Activated naive CD4-positive, alpha-beta T cell treated with anti-CD3 and anti-CD28 coated beads, Interleukin-2, amount 50 U/mL, for 72 hours (primary cell): ENCODE results near the gene ZNF598. TPM values are rescaled to one million over a fixed set of nuclear protein-coding genes. Genes with fewer than 3 reads are reported as not detected.

ENCODE experiments used
- ATAC-seq, 2 donors: fragments of 150-1000 bp; cut with Tn5 transposase; 2 replicates each; pipeline ENCODE4 v1.10.0; 2021; ENCODE audit warnings: mild to moderate bottlenecking in 2 of 2, moderate library complexity in 2 of 2
- DNase-seq, 2 donors: peaks; one replicate each; pipeline ENCODE4 v3.0.0; 2021 to 2022; ENCODE audit warnings: low spot score in 2 of 2
- H3K27ac Mint-ChIP-seq, 2 donors: one replicate each; pipeline ENCODE4 v1.8.0; 2022; ENCODE audit warnings: mild to moderate bottlenecking in 2 of 2, mixed read lengths in 2 of 2
- H3K36me3 Mint-ChIP-seq, 2 donors: one replicate each; pipeline ENCODE4 v1.8.0; 2022; ENCODE audit warnings: mixed read lengths in 2 of 2
- H3K9me3 Mint-ChIP-seq, 2 donors: one replicate each; pipeline ENCODE4 v1.8.0; 2022; ENCODE audit warnings: mixed read lengths in 2 of 2
- total RNA-seq, 2 donors: library from RNA; stranded (reverse); gene quantifications; one replicate each; pipeline ENCODE4 v1.2.3, GENCODE V29; 2022

The ZNF598 gene
- total RNA-seq: 10 to 100 TPM; 72.2 to 87.9 TPM

DNA sequence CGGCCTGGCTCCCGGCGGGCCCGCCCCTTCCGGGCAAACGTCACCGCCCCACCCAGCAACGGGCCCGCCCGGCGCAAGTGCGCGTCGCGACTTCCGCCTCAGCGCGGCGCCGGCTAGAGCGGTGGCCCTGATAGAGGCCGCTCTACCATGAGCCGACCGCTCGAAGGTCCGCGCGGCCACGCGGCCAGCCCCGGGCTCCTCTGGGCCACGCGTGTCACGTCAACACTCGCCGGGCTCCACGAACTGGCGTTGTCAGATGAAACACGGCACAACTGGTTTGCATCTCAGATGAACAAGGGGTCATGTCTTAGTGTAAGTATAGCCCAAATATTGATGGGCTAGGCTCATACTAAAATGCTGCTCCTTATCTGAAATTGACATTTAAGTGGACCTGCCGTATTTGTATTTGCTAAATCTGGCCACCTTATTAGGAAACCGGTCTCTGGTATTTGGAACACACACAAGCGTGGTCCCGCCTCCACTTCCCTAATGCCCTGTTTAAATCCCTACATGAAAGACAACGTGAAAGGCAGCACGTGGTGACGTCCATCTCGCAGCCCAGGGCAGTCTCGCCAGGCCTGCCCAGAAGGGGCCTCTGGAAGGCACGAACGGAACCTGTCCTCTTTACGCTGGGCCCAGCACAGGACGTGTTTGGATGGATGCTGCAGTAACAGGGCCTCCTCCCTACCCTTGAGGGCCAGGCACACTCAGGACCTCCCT is at the start of gene ZNF598:
Gene ZNF598, minus strand, starts transcription at position 31 of the 720 bp plus-strand sequence.
- Mint-ChIP-seq H3K9me3 (no peaks in the 10 kb centered on the region), H3K27ac (peak within 1 kb of the TSS; percentile 92 to 97), H3K36me3 (peaks cover 22 to 24% of the 10 kb centered on the region in 2 donors)
- peak; percentile 79 to 82 for DNase-seq
- peak; percentile 95 to 96 for ATAC-seq

DNA sequence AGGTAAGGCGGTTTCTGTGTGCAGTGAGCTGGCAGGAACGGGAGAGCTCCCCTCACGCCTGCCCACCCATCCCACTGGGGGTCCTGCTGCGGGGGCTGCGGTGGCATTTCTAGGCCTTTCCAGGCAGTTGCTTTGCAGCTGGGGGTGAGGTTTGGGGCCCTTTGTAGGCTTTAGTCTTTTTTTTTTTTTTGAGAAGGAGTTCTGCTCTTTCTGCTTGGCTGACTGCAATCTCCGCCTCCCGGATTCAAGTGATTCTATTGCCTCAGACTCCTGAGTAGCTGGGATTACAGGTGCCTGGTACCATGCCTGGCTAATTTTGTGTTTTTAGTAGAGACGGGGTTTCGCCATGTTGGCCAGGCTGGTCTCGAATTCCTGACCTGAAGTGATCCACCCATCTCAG is 49.3 kb upstream of the ZNF598 start:
- ATAC-seq (no peak), DNase-seq (no peak)
- Mint-ChIP-seq H3K9me3 (no peaks in the 10 kb centered on the region), H3K36me3 (no peaks in the 10 kb centered on the region), H3K27ac (peak overlapping the region in 1 of 2 donors; percentile 50)

DNA sequence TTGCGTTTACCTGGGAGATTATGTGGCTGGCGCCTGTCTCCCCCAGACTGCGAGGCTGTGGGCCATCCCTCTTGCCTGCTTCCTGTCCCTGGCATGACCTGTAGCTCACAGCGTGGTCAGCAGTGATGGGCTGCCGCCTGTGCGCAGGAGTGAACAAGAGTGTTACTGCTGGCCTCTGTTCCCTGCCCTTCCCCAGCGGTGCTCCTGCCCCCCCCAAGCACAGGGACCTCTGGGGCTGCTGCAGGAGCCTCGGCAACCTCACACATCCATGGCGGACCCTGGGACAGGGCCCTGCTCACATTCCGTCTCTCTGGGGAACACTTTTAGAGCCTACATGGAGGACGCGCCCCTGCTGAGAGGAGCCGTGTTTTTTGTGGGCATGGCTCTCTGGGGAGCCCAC is 48.8 kb upstream of the ZNF598 start:
- no peaks in the 10 kb centered on the region for H3K36me3 Mint-ChIP-seq
- no peak for ATAC-seq

DNA sequence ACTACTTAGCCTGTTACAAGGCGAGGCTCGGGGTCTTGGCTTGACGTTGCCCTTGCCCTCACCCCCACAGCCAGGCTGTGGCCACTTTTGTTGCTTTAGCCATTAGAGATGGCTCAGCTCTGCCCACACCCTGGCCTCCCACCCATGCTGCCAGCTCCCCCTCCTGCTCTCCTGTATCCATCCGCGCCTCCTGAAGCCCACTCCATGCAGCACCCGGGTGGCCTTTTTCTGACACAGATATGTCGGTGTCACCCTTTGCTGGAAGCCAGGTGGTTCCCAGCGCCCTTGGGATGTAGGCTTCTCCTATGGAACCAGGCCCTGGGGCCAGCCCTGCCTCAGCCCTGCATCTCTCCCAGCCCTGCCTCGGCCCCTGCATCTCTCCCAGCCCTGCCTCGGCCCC is 47.8 kb upstream of the ZNF598 start:
- ATAC-seq (no peak), DNase-seq (no peak)
- H3K27ac Mint-ChIP-seq: peak overlapping the region; percentile 16 to 27
- H3K9me3 Mint-ChIP-seq: no peaks in the 10 kb centered on the region
- no peaks in the 10 kb centered on the region for H3K36me3 Mint-ChIP-seq

More for the DNA sequence above, 48.8 kb upstream of the ZNF598 start:
- Mint-ChIP-seq H3K27ac (peak overlapping the region in 1 of 2 donors; percentile 50), H3K9me3 (no peaks in the 10 kb centered on the region)
- DNase-seq: no peak

DNA sequence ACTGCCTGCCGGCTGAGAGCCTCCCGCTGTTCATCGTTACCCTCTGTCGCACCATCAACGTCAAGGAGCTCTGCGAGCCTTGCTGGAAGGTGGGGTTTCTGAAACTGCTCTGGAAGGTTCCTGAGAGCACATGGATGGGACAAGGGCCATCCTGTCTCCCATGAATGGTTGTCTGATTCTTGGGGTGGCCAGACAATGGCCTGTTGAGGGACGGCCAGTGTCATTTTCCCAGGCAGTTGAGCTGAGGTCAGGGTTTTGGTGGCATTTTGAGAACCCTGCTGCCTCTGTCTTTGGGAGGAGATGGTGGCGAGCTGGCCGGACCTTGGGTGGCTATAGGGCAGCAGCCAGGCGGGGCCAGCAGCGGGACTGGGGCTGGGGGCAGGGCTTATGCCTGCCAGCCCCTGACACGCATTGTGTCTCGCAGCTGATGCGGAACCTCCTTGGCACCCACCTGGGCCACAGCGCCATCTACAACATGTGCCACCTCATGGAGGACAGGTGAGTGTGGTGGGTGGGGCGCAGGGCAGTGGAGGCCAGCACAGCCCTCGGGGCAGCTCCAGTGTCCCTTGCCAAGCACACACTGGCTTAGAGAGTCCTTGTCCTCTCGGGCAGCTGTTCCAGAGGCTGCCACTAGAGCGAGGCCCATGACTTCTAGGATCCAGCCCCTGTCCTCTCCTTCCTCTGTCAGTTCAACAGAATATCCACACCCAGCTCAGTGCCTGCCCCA is 47.2 kb upstream of the ZNF598 start:
- DNase-seq (no peak), ATAC-seq (peak in 1 of 2 donors; percentile 14)
- H3K36me3 Mint-ChIP-seq: no peaks in the 10 kb centered on the region
- no peaks in the 10 kb centered on the region for H3K9me3 Mint-ChIP-seq
- H3K27ac Mint-ChIP-seq: peak overlapping the region; percentile 16 to 27

DNA sequence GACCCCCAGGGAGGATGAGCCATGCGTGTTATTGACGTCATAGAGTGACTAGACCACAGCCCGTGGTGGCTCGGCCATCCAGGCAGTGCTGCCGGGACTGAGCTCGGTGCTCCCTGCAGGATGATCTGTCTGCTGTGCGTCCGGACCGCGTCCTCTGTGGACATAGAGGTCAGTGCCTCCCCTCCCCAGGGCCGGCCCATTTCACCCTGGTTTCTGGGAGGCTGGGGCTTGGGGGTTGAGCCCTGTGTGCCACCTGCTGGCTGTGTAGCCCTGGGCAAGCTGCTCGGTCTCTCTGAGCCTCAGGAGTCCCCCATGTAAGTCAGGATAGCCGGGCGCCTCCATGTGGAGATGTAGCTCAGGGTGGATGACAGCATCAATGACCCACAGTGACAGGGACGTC is 46.5 kb upstream of the ZNF598 start:
- ATAC-seq: no peak
- no peak for DNase-seq
- H3K27ac Mint-ChIP-seq: no peak overlapping the region
- no peaks in the 10 kb centered on the region for H3K36me3 Mint-ChIP-seq
- no peaks in the 10 kb centered on the region for H3K9me3 Mint-ChIP-seq

DNA sequence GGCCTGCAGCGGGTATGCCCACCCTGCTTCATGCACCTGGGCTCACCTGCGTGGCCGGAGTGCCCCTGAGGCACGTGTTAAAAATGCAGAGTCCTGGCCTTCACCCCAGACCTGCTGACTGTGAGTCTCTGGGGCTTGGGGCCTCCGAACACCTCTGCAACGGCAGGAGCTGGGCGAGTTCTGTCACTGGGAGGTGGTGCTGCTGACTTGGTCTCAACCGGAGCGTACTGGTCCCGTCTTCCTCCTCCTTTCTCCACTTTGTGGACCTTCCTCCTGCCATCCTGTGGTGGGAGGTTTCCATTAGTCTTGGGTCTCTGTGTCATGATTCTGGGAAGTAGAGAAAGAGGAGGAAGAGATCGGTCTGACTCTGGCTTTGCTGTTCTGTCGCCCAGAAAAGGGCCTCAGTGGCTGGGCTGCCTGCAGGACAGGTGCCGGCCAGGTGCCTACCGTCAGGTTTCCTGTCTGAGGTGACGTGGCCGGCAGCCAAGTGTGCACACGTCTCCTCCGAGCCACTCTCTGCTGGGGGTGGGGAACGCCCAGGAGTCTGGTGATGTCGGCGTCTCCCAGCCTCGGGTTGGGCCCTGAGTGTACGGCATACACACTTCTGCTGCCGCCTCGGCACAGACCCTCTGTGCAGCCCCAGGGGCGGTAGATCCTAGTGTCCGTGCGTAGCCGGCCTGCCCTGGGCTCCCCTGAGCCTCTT is 45.1 kb upstream of the ZNF598 start:
- no peak overlapping the region for H3K27ac Mint-ChIP-seq
- no peak for DNase-seq
- no peaks in the 10 kb centered on the region for H3K9me3 Mint-ChIP-seq
- ATAC-seq: no peak
- H3K36me3 Mint-ChIP-seq: no peaks in the 10 kb centered on the region

DNA sequence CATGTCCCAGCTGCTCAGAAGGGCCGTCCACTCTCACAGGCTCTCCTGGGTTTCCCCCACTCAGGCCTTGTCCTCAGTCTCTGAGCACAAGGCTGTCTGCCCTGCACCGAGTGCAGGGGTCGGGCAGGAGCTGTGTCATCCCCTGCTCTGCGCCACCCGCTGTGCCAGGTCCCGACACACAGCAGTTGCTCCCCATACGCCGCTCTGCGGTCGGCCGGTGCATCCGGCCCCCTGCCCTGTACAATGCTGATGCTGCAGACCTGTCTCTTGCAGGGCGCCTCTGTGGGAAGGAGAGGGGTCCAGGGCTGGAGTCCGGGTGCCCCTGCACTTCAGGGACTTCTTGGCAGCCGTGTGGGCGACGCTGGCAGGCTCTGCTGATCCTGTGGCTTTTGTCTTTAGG is 44.3 kb upstream of the ZNF598 start:
- ATAC-seq: no peak
- Mint-ChIP-seq H3K9me3 (no peaks in the 10 kb centered on the region), H3K27ac (no peak overlapping the region)

DNA sequence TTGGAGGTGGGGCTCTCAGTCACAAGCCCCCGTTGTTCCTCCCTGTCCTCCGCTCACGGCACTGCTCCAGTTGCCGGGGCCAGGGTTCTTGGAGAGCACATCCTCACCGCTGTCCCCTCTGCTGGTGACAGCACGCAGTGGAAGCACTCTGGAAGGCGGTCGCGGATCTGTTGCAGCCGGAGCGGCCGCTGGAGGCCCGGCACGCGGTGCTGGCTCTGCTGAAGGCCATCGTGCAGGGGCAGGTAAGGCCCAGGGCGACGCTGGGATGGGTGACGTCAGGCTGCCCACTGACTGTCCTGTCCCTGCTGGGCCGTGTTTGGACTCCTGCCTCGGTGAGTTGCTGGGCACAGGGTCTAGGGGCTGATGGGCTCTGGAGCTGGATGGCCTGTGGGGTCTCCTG is 43.6 kb upstream of the ZNF598 start:
- ATAC-seq (no peak), DNase-seq (no peak)
- no peak overlapping the region for H3K27ac Mint-ChIP-seq
- peaks cover 0 to 5% of the 10 kb centered on the region in 2 donors for H3K36me3 Mint-ChIP-seq
- H3K9me3 Mint-ChIP-seq: no peaks in the 10 kb centered on the region

More for the DNA sequence above, 44.3 kb upstream of the ZNF598 start:
- H3K36me3 Mint-ChIP-seq: no peaks in the 10 kb centered on the region
- no peak for DNase-seq

DNA sequence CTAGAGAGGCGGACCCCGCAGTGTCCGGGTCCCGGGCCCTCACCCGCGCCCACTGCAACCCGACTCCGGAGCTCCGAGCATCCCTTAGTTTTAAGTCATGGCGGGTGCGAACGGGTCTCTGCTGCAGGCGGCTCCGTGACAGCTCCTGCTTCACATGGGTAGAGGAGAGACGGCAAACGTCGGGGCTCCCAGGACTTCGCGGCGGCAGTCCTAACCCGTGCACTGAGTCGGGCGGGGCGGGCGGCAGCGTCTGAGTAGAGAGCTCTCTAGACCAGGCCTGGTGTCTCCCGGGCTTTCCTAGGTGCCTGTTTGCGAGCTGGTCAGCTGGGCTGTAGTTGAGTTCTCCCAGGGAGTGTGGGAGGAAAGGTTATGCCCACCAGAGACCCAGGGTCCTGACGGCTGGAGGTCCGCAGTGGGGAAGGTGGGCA is 38.5 kb upstream of the ZNF598 start:
- no peak for DNase-seq
- ATAC-seq: peak in 1 of 2 donors; percentile 26
- Mint-ChIP-seq H3K36me3 (peaks cover 0 to 6% of the 10 kb centered on the region in 2 donors), H3K9me3 (no peaks in the 10 kb centered on the region), H3K27ac (peak overlapping the region; percentile 79 to 82)

DNA sequence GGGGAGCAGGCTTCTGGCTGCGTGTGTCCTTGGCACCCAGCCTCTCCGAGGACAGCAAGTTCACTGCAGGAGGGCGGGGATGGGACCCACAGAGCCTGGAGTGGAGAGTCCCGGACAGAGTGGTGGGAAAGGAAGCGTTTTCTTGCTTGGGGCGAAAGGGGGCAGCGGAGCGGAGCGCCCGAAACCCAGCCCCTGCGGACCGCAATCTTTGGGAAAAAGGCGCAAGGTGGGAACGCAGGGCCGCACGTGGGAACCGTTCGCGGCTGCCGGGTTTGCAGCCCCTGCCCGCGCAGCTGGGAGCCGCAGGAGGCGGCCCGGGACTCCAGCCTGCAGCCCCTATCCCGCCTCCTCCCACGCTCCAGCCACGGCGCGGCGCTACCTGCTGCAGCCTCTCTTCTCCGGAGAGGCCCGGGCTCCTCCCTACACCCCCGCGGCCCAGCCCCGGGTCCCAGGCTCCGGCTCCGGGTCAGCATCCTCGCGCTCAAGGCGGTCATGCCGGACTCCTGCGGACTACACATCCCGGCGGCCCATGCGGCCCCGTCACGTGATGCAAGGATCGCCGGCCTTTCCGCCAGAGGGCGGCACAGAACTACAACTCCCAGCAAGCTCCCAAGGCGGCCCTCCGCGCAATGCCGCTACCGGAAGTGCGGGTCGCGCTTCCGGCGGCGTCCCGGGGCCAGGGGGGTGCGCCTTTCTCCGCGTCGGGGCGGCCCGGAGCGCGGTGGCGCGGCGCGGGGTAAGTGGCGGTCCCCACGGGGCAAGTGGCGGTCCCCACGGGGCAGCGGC is 37.9 kb upstream of the ZNF598 start, which contains the start of the genes NTHL1 and TSC2:
Gene NTHL1, minus strand, starts transcription at position 505 of the 786 bp plus-strand sequence. Its CDS starts 11 bp downstream, at position 494.
Gene TSC2, plus strand, starts transcription at position 656 of the 786 bp plus-strand sequence. CDS start 631 bp downstream, outside the sequence.
- H3K9me3 Mint-ChIP-seq: no peaks in the 10 kb centered on the region

DNA sequence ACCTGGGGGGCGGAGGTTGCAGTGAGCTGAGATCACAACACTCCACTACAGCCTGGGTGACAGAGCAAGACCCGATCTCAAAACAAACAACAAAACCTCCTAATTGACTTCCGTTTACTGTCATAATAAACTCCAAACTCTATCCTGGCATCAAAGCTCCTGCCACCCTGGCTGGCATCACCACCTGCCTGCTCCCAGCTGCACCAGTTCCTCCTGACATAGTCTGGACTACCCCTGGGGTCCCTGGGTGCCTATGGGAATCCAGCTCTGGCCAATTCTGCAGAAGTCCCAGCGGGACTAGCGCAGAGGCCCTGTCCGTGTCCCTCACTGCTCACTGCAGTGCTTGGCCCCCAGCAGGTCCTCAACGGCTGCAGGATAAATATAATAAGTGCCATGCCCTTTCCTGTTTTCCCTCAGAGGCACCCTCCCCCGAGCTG is 37.3 kb upstream of the ZNF598 start:
- no peak for DNase-seq
- H3K36me3 Mint-ChIP-seq: peaks cover 0 to 6% of the 10 kb centered on the region in 2 donors
- no peaks in the 10 kb centered on the region for H3K9me3 Mint-ChIP-seq
- ATAC-seq: peak in 1 of 2 donors; percentile 0
- peak overlapping the region in 1 of 2 donors; percentile 79 for H3K27ac Mint-ChIP-seq

More for the DNA sequence above, 37.9 kb upstream of the ZNF598 start, which contains the start of the genes NTHL1 and TSC2:
- peak; percentile 96 to 97 for DNase-seq
- ATAC-seq: peak; percentile 99
- H3K36me3 Mint-ChIP-seq: peaks cover 0 to 6% of the 10 kb centered on the region in 2 donors
- peak within 1 kb of the TSS; percentile 79 to 82 for H3K27ac Mint-ChIP-seq

DNA sequence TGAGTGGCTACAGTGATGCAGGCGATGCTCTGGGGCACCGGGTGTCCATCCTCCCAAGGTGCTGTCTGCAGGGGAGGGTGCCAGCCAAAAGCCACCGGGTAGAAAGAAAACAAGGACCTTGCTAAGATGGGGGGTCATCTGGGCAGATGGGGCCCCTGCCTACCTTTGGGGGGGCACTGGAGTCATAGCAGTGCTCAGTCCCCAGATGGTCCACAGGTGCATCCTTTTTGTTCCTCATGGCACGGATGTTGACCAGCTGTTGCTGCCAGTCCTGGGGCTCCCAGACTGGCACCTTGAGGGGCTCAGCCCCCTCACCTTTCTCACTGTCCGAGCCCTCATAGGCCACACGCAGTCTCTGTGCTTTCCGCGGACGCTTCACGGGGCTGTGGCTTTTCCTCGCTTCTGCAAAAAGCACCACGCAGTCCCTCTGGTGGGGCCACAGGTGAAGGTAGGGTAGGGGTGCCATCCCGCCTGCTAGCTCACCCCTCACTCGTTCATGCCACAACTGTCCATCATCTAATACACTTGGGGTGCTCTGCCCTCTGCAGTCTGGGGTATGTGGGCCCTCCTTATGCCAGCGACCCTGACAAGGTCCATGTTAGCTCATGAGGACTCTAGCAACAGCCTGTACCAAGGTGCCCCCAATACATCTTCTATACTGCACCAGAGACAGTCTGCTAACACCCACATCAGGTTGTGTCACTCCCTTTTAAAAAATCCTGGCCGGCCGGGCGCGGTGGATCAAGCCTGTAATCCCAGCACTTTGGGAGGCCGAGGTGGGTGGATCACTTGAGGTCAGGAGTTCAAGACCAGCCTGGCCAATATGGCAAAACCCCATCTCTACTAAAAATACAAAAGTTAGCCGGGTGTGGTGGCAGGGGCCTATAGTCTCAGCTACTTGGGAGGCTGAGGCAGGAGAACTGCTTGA is 36.6 kb upstream of the ZNF598 start:
- H3K9me3 Mint-ChIP-seq: no peaks in the 10 kb centered on the region
- H3K27ac Mint-ChIP-seq: no peak overlapping the region
- DNase-seq: no peak
- peaks cover 0 to 6% of the 10 kb centered on the region in 2 donors for H3K36me3 Mint-ChIP-seq
- no peak for ATAC-seq

DNA sequence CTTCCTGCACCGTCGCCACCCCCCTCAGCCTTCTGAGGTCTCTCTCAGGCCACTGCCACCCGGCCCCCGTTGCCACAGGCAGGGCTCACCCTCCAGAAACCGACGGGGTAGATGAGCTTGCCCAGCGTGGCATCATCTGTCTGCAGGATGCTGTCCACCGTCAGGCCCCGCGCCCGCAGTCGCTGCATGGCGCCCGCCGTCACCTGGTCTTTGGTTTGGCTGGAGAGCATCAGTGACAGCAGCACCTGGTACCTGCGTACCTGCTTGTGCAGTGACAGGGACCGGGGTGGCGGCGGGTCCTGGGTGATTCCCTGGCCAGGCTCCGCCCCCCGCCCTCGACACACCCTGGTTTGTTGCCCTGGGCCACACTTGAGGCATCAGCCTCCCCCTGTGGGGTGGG is 34.9 kb upstream of the ZNF598 start:
- H3K27ac Mint-ChIP-seq: no peak overlapping the region
- H3K9me3 Mint-ChIP-seq: no peaks in the 10 kb centered on the region
- peaks cover 0 to 6% of the 10 kb centered on the region in 2 donors for H3K36me3 Mint-ChIP-seq
- DNase-seq (no peak), ATAC-seq (no peak)
